HG02840 (cell line): Measurements from ENCODE around the gene WDFY4.

Experiments used
- ATAC-seq: cut with Tn5 transposase; IDR thresholded peaks from one replicate; pipeline ENCODE4 v1.9.1; 2021; ENCODE audit warnings: mild to moderate bottlenecking, moderate library complexity, moderate number of reproducible peaks; ENCODE audit not compliant: unreplicated experiment, low FRiP score

The WDFY4 gene

GRCh38 chr10:48767373-48768143, 82.9 kb downstream of the WDFY4 start:
- ATAC-seq = no peak

DNA sequence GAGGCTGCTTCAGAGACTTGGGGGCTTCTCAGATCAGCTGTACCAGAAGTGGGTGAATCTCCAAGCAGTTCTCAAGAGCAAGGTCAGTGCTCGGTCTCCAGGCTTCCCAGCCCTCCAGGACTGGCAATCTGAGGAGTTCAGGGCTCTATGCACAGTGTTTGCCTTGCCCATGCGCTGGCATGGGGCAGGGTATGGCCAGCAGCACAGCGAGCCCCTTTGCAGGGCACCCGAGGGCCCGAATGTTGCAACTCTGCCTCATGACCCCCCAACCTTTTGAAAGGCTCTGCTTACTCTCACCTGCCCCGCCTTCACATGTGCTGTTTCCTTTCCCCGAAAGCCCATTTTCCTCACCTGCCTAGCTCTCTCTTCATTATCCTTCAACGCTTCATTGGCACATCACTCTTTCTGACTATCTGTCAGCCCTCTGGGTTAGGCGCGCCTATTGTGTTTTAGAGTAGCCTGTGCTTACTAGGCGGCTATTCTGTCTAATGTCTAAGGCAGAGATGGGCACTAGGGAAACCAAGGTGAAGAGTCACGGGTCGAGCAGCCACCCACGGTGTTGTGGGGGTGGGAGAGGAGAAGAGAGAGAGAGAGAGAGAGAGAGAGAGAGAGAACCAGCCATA, 83.6 kb downstream of the WDFY4 start:
- ATAC-seq = no peak

GRCh38 chr10:48768926-48769325, 84.3 kb downstream of the WDFY4 start:
- ATAC-seq = no peak

- ATAC-seq = no peak
Measured at GRCh38 chr10:48769706-48770435, 85.2 kb downstream of the WDFY4 start.

GRCh38 chr10:48770561-48771089, 86.0 kb downstream of the WDFY4 start:
- ATAC-seq = no peak

DNA sequence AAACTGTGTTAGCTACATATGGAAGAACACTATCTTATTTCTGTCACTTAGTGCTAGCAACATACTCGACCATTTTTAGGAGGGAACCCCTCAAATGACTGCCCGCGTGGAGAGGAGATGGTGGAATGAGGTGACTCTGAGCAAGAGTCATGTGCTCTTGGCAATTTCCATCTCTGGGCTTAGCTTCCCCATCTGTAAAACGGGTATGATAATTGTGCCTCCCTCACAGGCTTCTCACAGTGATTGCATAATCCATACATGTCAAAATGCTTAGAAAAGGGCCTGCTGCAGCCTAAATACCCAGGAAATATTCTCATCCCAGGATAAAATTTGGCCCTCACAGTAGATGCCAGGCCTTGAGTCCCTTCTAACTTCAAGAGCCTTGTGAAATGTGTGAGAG, 86.6 kb downstream of the WDFY4 start:
- ATAC-seq = no peak

- ATAC-seq = no peak
Measured at GRCh38 chr10:48772059-48772458, 87.4 kb downstream of the WDFY4 start.

GRCh38 chr10:48773580-48773979, 88.9 kb downstream of the WDFY4 start:
- ATAC-seq = no peak

- no peak for ATAC-seq
Measured at GRCh38 chr10:48774416-48775205, 89.9 kb downstream of the WDFY4 start.

DNA sequence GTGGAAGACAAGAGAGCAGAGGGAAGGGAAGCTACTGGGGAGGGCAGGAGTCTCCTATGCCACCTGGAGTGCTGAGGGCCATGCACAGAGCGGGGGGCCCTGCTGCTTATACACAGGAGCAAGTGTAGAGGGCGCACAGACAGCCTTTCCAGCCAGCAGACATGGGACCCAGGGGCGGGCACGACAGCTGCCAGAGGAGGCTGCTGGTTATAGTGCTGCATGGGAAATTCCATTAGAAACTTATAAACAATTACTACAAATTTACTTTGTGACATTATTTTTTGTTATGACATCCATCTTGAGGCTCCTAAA, 90.5 kb downstream of the WDFY4 start:
- ATAC-seq = no peak

DNA sequence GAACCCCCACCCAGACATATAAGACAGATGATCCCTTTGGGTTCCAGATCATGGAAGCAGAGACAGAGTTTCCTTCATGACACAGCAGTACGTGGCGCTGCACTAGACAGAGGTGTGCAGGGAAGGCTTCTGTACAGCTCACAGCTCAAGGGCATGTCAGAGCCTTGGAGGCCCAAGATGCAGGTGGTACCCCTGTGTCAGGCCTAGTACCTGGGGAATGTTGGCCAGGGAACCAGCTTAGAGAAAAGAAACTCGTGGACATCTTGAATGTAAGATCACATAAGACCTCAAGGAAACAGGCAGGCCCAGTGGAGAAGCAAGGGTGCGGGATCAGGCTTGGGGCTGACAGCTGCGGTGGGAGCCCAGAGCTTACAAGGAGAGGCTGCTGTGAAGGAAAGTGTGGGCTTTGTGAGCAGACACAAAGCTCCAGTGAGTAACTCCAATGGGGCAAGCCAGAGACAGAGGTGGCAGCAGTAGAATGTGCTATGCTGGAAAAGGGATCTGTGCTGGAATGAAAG, 91.4 kb downstream of the WDFY4 start:
- no peak for ATAC-seq

GRCh38 chr10:48776528-48776927, 91.9 kb downstream of the WDFY4 start:
- ATAC-seq = no peak

- ATAC-seq = no peak
Measured at GRCh38 chr10:48777110-48777509, 92.4 kb downstream of the WDFY4 start.

GRCh38 chr10:48778193-48778857, 93.7 kb downstream of the WDFY4 start:
- ATAC-seq = no peak

DNA sequence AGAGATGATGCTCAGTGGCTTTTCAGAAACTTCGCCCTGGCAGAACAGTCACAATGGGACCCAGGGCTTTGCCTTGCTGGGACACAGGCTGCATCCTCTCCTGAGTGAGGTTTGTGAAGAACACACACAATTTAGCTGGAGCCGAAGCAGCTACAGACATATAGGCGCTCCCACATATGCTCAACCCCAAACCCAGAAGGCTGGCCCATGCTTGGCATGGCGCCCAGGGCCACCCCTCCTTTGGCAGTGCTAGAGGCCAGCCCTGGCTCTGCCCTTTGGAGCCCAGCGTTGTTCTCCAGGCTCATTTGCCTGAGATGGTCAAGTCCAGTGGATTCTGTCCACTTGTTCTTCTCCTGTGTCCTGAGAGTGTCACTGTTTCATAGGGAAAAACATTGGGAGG, 94.4 kb downstream of the WDFY4 start:
- no peak for ATAC-seq

DNA sequence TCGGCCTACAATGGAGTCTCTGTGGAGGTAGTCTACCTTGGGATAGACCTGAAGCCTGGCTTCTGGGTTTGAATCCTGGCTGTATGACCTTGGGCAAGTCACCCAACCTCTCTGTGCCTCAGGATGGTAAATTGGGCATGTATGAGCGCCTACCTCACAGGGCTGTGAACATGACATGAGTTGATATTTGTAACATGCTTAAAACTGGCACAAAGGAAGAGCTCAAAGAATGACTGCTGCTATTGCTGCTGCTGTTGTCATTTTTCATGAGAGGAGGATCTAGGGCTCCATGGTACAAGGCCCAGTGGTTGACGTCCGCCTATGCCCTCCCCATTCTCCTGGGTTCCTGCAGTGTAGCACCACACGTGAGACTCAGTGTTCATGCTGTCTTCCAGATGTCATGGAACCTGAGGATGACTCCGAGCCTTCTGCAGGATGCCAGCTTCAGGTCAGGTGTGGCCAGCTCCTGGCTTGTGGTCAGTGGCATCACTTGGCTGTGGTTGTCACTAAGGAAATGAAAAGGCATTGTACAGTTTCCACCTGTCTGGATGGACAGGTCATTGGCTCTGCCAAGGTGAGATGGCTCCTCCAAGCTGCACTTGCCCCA, 95.0 kb downstream of the WDFY4 start:
- ATAC-seq = no peak

DNA sequence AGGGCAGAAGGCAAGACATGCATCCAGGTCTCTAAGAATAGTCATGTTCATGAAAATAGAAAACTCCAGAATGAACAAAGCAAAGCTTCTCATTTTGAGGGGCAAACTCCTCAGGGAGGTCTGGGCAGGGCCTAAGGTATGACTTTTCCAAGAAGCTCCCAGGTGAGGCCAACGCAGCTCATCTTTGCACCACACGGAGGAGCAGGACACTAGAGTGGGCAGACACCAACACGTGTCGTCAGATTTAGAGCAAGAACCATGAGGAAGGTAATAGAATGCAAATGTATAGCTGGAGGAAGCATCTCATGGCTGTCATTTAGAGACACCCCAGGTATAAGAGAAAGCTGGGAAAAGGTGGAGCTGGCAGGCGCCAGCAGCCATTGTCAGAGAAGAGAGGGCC, 95.7 kb downstream of the WDFY4 start:
- ATAC-seq = no peak

GRCh38 chr10:48782386-48782785, 97.7 kb downstream of the WDFY4 start:
- no peak for ATAC-seq

- ATAC-seq = no peak
Measured at GRCh38 chr10:48784031-48784430, 99.4 kb downstream of the WDFY4 start.

GRCh38 chr10:48785796-48786195, 101.1 kb downstream of the WDFY4 start:
- ATAC-seq = no peak
